Liver (tissue), 9 donors: ENCODE results near the gene CLIP2. TPM values are rescaled to one million over a fixed set of nuclear protein-coding genes. Genes with fewer than 3 reads are reported as not detected.

Experiments
- DNase-seq: peaks from one replicate; pipeline ENCODE4 v3.0.0-alpha.2; 2017; ENCODE audit warnings: low spot score
- H3K27ac ChIP-seq, 2 donors: one replicate each; pipeline ENCODE4 v1.7.0; 2013; ENCODE audit warnings: inconsistent platforms in 2 of 2, low read length in 2 of 2, control low read depth in 1 of 2, low read depth in 1 of 2, mild to moderate bottlenecking in 1 of 2
- H3K27me3 ChIP-seq, 4 donors: one replicate each; pipeline versions ENCODE4 v1.6.1 to v1.7.0; 2013; ENCODE audit warnings: low read length in 3 of 4, inconsistent platforms in 1 of 4, mild to moderate bottlenecking in 1 of 4, moderate library complexity in 1 of 4; ENCODE audit not compliant: control insufficient read depth in 4 of 4, insufficient read depth in 4 of 4
- H3K36me3 ChIP-seq, 4 donors: one replicate each; pipeline versions ENCODE4 v1.6.1 to v1.7.0; 2013; ENCODE audit warnings: low read length in 3 of 4, mild to moderate bottlenecking in 3 of 4, low read depth in 1 of 4, moderate library complexity in 1 of 4; ENCODE audit not compliant: control insufficient read depth in 4 of 4, insufficient read depth in 3 of 4
- H3K4me1 ChIP-seq, 4 donors: one replicate each; pipeline versions ENCODE4 v1.6.1 to v1.7.0; 2013; ENCODE audit warnings: low read length in 3 of 4, mild to moderate bottlenecking in 3 of 4, moderate library complexity in 1 of 4; ENCODE audit not compliant: control insufficient read depth in 4 of 4, insufficient read depth in 4 of 4
- H3K4me3 ChIP-seq, 3 donors: one replicate each; pipeline versions ENCODE4 v1.6.1 to v1.7.0; 2013; ENCODE audit warnings: low read length in 3 of 3, control low read depth in 1 of 3, low read depth in 1 of 3, mild to moderate bottlenecking in 1 of 3
- H3K9ac ChIP-seq, 2 donors: one replicate each; pipeline ENCODE4 v1.7.0; 2013; ENCODE audit warnings: low read length in 2 of 2, mild to moderate bottlenecking in 2 of 2, moderate library complexity in 2 of 2, control low read depth in 1 of 2, low read depth in 1 of 2
- H3K9me3 ChIP-seq, 4 donors: one replicate each; pipeline versions ENCODE4 v1.6.1 to v1.7.0; 2013; ENCODE audit warnings: low read length in 3 of 4; ENCODE audit not compliant: control insufficient read depth in 4 of 4
- ATF3 ChIP-seq: IDR thresholded peaks from 2 replicates; pipeline ENCODE4 v1.6.1; 2016; ENCODE audit warnings: antibody characterized with exemption
- CTCF ChIP-seq: fragments of 150-350 bp; IDR thresholded peaks from 2 replicates; pipeline ENCODE4 v1.5.1; 2017; ENCODE audit warnings: improper control_type of control experiment, low read depth, low read length; ENCODE audit not compliant: missing input control
- EGR1 ChIP-seq, 2 donors: IDR thresholded peaks; 2 replicates each; pipeline ENCODE4 v1.6.1; 2016 to 2018; ENCODE audit warnings: antibody characterized with exemption in 2 of 2, low read depth in 2 of 2
- FOXA1 ChIP-seq: IDR thresholded peaks from 2 replicates; pipeline ENCODE4 v1.6.1; 2016; ENCODE audit warnings: antibody characterized with exemption
- FOXA2 ChIP-seq: IDR thresholded peaks from 2 replicates; pipeline ENCODE4 v1.6.1; 2016; ENCODE audit warnings: antibody characterized with exemption
- GABPA ChIP-seq, 2 donors: IDR thresholded peaks in 1 of 2; conservative IDR thresholded peaks in 1 of 2; 2 replicates each; pipeline ENCODE4 v1.6.1; 2016; ENCODE audit warnings: antibody characterized with exemption in 2 of 2, mild to moderate bottlenecking in 1 of 2, moderate library complexity in 1 of 2
- HNF4G ChIP-seq: IDR thresholded peaks from 2 replicates; pipeline ENCODE4 v1.6.1; 2016; ENCODE audit warnings: antibody characterized with exemption
- JUND ChIP-seq, 2 donors: IDR thresholded peaks; 2 replicates each; pipeline ENCODE4 v1.6.1; 2016; ENCODE audit warnings: antibody characterized with exemption in 2 of 2
- MAX ChIP-seq: IDR thresholded peaks from 2 replicates; pipeline ENCODE4 v1.6.1; 2016; ENCODE audit warnings: antibody characterized with exemption
- NR2F2 ChIP-seq: IDR thresholded peaks from 2 replicates; pipeline ENCODE4 v1.6.1; 2016; ENCODE audit warnings: antibody characterized with exemption
- RAD21 ChIP-seq, 2 donors: IDR thresholded peaks; 2 replicates each; pipeline ENCODE4 v1.6.1; 2016; ENCODE audit warnings: antibody characterized with exemption in 2 of 2, mild to moderate bottlenecking in 2 of 2
- REST ChIP-seq: IDR thresholded peaks from 2 replicates; pipeline ENCODE4 v1.6.1; 2016; ENCODE audit warnings: antibody characterized with exemption, mild to moderate bottlenecking
- RXRA ChIP-seq, 2 donors: IDR thresholded peaks; 2 replicates each; pipeline ENCODE4 v1.6.1; 2017 to 2018; ENCODE audit warnings: antibody characterized with exemption in 2 of 2, mild to moderate bottlenecking in 1 of 2
- SP1 ChIP-seq: IDR thresholded peaks from 2 replicates; pipeline ENCODE4 v1.6.1; 2018; ENCODE audit warnings: antibody characterized with exemption, mild to moderate bottlenecking
- TAF1 ChIP-seq: conservative IDR thresholded peaks from 2 replicates; pipeline ENCODE4 v1.6.1; 2016; ENCODE audit warnings: antibody characterized with exemption, mild to moderate bottlenecking
- ZBTB33 ChIP-seq: IDR thresholded peaks from 2 replicates; pipeline ENCODE4 v1.6.1; 2016; ENCODE audit warnings: antibody characterized with exemption
- WGBS: extraction: QIAGEN DNeasy Blood & Tissue Kit; methylation state at CpG from one replicate; pipeline ENCODE4 v1.1.7; 2013; 5-methylcytosine and 5-hydroxymethylcytosine counted together
- polyA plus RNA-seq, 2 donors: library from polyadenylated mRNA; stranded (reverse) in 1 of 2; unstranded in 1 of 2; fragments of 200-250 nt in 1 of 2; fragments of >200 nt in 1 of 2; fragmentation: Nextera tagmentation in 1 of 2; extraction: Ambion mirVana in 1 of 2; gene quantifications; one replicate each; pipeline versions ENCODE4 v1.2.1 to v1.2.3, GENCODE V29; 2013 to 2015
- total RNA-seq, 2 donors: library from RNA; depleted of rRNA; stranded (reverse); fragments of >200 nt; gene quantifications; one replicate each; pipeline ENCODE4 v1.2.3, GENCODE V29; 2014
- donor health status: healthy.
- donor health status: healthy.
- donor health status: healthy.
- donor health status: healthy.
- donor health status: healthy.

The CLIP2 gene
- total and polyA plus RNA-seq, 4 donors, result 1.4 to 6.3 (median 2.5) TPM

GRCh38 chr7:74407958-74408357 is 118.8 kb downstream of the CLIP2 start:
- H3K27ac ChIP-seq, result no peak overlapping the region
- DNase-seq, result no peak
- 79% methylated on average over 4 of the region's 4 CpGs for WGBS
- H3K27me3 ChIP-seq, result no peaks in the 10 kb centered on the region
- no peaks in the 10 kb centered on the region for H3K36me3 ChIP-seq
- H3K4me1 ChIP-seq, result no peaks in the 10 kb centered on the region
- H3K9me3 ChIP-seq, result no peaks in the 10 kb centered on the region
- no peak overlapping the region for H3K4me3 ChIP-seq
- TF ChIP-seq HNF4G (no peak), ATF3 (no peak), RXRA (IDR thresholded peaks at IDR 0.05) (no peak), REST (no peak), SP1 (no peak), FOXA1 (no peak), NR2F2 (no peak), TAF1 (no peak), ZBTB33 (no peak), RAD21 (IDR thresholded peaks at IDR 0.05) (no peak), MAX (no peak), GABPA (IDR thresholded peaks at IDR 0.05 in 1 of 2, conservative IDR thresholded peaks at IDR 0.05 in 1 of 2) (no peak), CTCF (no peak), JUND (IDR thresholded peaks at IDR 0.05) (no peak), EGR1 (IDR thresholded peaks at IDR 0.05; ENCODE audit: low read depth in 2 of 2) (no peak)
- H3K9ac ChIP-seq, result no peak overlapping the region

GRCh38 chr7:74409571-74409970 is 120.4 kb downstream of the CLIP2 start:
- no peak for DNase-seq
- TF ChIP-seq HNF4G, result no peak
- no peak for TF ChIP-seq TAF1
- TF ChIP-seq RAD21 (IDR thresholded peaks at IDR 0.05), result no peak
- no peak for TF ChIP-seq FOXA2
- no peak for TF ChIP-seq NR2F2
- Histone ChIP-seq H3K9me3 (no peaks in the 10 kb centered on the region), H3K36me3 (no peaks in the 10 kb centered on the region), H3K27me3 (no peaks in the 10 kb centered on the region), H3K9ac (no peak overlapping the region), H3K4me3 (no peak overlapping the region), H3K4me1 (no peaks in the 10 kb centered on the region), H3K27ac (no peak overlapping the region)
- WGBS, result 85% methylated on average over 7 of the region's 7 CpGs
